Motor neuron (in vitro differentiated cells): ENCODE results near the gene SLC5A2. TPM values are rescaled to one million over a fixed set of nuclear protein-coding genes. Genes with fewer than 3 reads are reported as not detected.
"Not testable (repeated sequence)": the region's sequence is repeated elsewhere in the genome, so short reads cannot be mapped to it uniquely, and the experiment has no call there.

Experiments
- ATAC-seq, 8 experiments: fragments of 200-7000 bp; cut with Tn5 transposase; replicated peaks in 6 of 8; 2 replicates each; pipeline ENCODE4 v1.8.0; 2021; ENCODE audit warnings: mild to moderate bottlenecking in 8 of 8, moderate library complexity in 8 of 8
- H3K27ac ChIP-seq, 2 donors: fragments of 250-450 bp; sonication (Bioruptor Pico); 2 replicates each; pipeline ENCODE4 v1.9.0; 2021; ENCODE audit warnings: antibody characterized with exemption in 2 of 2, mild to moderate bottlenecking in 2 of 2, moderate library complexity in 1 of 2
- H3K4me1 ChIP-seq, 2 donors: fragments of 250-450 bp; sonication (Bioruptor Pico); replicated peaks in 1 of 2; 2 replicates each; pipeline ENCODE4 v1.6.1; 2021; ENCODE audit warnings: antibody characterized with exemption in 2 of 2, mild to moderate bottlenecking in 2 of 2, moderate library complexity in 1 of 2
- H3K4me3 ChIP-seq, 5 donors: fragments of 250-450 bp; sonication (Bioruptor Pico); 2 replicates each; pipeline ENCODE4 v1.9.0; 2021; ENCODE audit warnings: antibody characterized with exemption in 5 of 5, mild to moderate bottlenecking in 5 of 5, moderate library complexity in 4 of 5
- WGBS, 10 experiments: fragments of 450-650 bp; shearing (Covaris generic); methylation state at CpG; one replicate each; pipeline ENCODE4 v1.0.0; 2022; 5-methylcytosine and 5-hydroxymethylcytosine counted together
- in situ Hi-C, 9 experiments: fragments of 400-800 bp; cut with MboI; loops; one replicate each; pipeline ENCODE4 v1.15.0; 2021; ENCODE audit warnings: low sequenced_read_pairs in 9 of 9, low pct_unique_long_range_greater_than_20kb in 2 of 9; ENCODE audit not compliant: unreplicated experiment in 9 of 9
- total RNA-seq, 8 experiments: library from RNA; unstranded; fragments of 300-600 nt; gene quantifications; 2 replicates each; pipeline versions ENCODE4 v1.2.3 to v1.2.4, GENCODE V29; 2022

SLC5A2 gene
- total RNA-seq, 8 experiments from 2014 or later = 0.36 to 3.0 (median 2.5) TPM

DNA sequence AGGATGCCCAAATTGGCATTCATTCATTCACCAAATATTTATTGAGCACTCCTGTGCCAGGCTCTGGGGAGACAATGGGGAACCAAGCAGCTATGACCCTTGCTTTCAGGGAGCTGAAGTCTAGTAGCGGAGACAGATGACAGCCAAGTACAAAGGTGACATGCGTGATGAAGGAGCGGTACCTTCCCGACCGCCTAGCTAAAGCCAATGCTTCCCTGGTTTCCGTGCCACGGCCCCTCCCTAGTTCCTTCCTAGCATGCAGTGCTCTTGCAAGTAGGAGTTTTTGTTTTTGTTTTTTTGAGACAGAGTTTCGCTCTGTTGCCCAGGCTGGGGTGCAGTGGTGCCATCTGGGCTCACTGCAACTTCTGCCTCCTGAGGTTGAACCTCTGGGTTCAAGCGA is 3.2 kb upstream of the SLC5A2 start:
- no peak overlapping the region for H3K4me3 ChIP-seq
- no peak for ATAC-seq
- H3K4me1 ChIP-seq = peaks cover 0 to 17% of the 10 kb centered on the region in 2 donors
- in situ Hi-C loops = no loop called here
- no peak overlapping the region for H3K27ac ChIP-seq
- WGBS, 10 experiments = 37 to 100% (median 80%) methylated on average over 1 to 7 of the region's 9 CpGs; no CpG with 5 or more reads in 3 of the 10 experiments

GRCh38 chr16:31480851-31481536 is 1.9 kb upstream of the SLC5A2 start:
- in situ Hi-C loops = no loop called here
- WGBS, 10 experiments = 0 to 100% (median 69%) methylated on average over 1 to 6 of the region's 7 CpGs; no CpG with 5 or more reads in 2 of the 10 experiments
- no peak for ATAC-seq
- no peak overlapping the region for H3K4me3 ChIP-seq
- peaks cover 0 to 18% of the 10 kb centered on the region in 2 donors for H3K4me1 ChIP-seq
- H3K27ac ChIP-seq = no peak overlapping the region

- in situ Hi-C loops, H3K27ac ChIP-seq, ATAC-seq, H3K4me1 ChIP-seq, H3K4me3 ChIP-seq: not testable (repeated sequence)
- WGBS, 10 experiments = 51 to 88% (median 80%) methylated on average over 1 to 4 of the region's 4 CpGs; no CpG with 5 or more reads in 6 of the 10 experiments
Measured at GRCh38 chr16:31484048-31484447, 1.1 kb downstream of the SLC5A2 start.

DNA sequence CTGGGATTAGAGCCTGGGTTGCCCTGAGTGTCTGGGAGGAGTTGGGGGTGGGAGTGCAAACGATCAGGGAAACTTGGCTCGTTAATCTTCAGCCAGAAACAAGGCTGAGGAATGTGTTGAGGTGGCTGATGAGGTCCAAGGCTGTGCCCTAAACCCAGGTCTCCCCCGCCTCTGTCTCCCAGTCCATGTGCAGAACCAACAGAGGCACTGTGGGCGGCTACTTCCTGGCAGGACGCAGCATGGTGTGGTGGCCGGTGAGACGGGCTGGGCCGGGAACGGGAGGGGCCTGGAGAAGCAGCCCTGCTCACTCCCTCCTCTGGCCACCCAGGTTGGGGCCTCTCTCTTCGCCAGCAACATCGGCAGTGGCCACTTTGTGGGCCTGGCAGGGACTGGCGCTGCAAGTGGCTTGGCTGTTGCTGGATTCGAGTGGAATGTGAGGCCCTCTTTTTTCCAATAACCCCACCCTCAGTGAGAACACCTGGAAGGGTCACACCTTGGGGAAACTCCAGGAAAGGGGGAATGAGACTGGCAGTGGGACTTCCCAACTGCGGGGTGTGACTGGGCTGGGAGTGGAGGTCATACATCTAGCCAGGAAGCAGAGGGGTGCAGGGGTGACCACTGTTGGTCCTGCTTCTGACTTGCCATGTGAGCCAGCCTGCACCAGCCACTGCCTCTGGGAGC is 1.7 kb downstream of the SLC5A2 start:
- no peak overlapping the region for H3K27ac ChIP-seq
- H3K4me1 ChIP-seq = peaks cover 0 to 6% of the 10 kb centered on the region in 2 donors
- WGBS, 10 experiments = 0 to 67% (median 11%) methylated on average over 1 to 5 of the region's 14 CpGs; no CpG with 5 or more reads in 1 of the 10 experiments
- peak in 7 of 8 experiments; percentile 7 to 65 (median 15) for ATAC-seq
- in situ Hi-C loops = no loop called here
- no peak overlapping the region for H3K4me3 ChIP-seq

DNA sequence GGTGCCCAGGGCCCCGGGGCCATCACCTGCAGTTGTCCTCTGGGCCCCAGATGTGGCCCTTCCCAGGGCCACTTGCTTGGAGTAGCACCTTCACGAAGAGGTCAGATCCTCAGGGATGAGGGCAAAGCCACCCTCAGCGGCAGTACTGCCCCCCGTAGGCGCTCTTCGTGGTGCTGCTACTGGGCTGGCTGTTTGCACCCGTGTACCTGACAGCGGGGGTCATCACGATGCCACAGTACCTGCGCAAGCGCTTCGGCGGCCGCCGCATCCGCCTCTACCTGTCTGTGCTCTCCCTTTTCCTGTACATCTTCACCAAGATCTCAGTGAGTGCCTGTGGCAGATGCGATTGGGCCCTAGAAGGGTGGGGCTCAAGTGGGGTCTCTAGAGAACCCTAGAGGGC is 2.6 kb downstream of the SLC5A2 start:
- no peak for ATAC-seq
- H3K27ac ChIP-seq = no peak overlapping the region
- H3K4me1 ChIP-seq = peaks cover 0 to 6% of the 10 kb centered on the region in 2 donors
- H3K4me3 ChIP-seq = no peak overlapping the region
- in situ Hi-C loops = no loop called here
- whole genome bisulfite sequencing, 10 experiments = 40 to 88% (median 58%) methylated on average over 1 to 11 of the region's 17 CpGs; no CpG with 5 or more reads in 4 of the 10 experiments

DNA sequence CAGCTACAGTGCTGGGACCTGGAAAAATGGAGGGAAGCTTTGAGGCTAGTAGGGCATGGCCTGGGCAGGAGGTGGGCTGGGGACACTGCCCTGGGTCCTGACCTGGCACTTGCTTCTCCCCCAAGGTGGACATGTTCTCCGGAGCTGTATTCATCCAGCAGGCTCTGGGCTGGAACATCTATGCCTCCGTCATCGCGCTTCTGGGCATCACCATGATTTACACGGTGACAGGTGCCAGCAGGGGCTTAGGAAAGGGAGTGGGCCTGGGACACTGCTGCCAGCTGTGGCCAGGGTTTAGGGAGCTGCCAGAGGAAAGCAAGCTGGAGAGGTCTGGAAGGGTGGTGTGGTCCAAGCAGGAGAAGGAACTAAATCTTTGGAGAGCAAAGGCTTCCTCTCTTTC is 3.1 kb downstream of the SLC5A2 start:
- H3K4me3 ChIP-seq = no peak overlapping the region
- peaks cover 0 to 6% of the 10 kb centered on the region in 2 donors for H3K4me1 ChIP-seq
- no peak overlapping the region for H3K27ac ChIP-seq
- no peak for ATAC-seq
- in situ Hi-C loops = no loop called here
- WGBS, 10 experiments = 81 to 100% (median 93%) methylated on average over 4 to 5 of the region's 5 CpGs; no CpG with 5 or more reads in 6 of the 10 experiments

DNA sequence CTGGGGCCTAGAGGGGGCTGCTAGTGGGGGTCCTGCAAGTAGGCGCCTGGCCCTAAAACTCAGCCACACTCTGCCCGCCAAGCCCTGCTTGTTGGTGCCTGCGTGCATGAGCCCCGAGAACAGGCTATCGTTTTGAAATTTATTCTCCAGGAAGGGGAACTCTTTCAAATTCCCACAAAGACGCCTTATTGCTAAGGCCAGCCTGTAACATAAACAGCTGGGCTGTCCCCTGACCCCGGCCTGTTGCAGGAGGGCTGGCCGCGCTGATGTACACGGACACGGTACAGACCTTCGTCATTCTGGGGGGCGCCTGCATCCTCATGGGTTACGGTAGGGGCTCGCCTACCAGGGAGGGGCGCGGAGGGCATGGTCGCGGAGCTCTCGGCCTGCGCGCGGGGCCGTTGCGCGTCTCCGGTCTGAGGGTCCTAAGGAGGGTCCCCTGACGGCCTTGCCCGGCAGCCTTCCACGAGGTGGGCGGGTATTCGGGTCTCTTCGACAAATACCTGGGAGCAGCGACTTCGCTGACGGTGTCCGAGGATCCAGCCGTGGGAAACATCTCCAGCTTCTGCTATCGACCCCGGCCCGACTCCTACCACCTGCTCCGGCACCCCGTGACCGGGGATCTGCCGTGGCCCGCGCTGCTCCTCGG is 4.3 kb downstream of the SLC5A2 start:
- H3K4me1 ChIP-seq = peaks cover 0 to 6% of the 10 kb centered on the region in 2 donors
- 0 to 100% (median 25%) methylated on average over 1 to 26 of the region's 48 CpGs; no CpG with 5 or more reads in 1 of the 10 experiments for WGBS, 10 experiments
- ATAC-seq = peak in 6 of 8 experiments; percentile 1 to 36 (median 33)
- no peak overlapping the region for H3K27ac ChIP-seq
- in situ Hi-C loops = no loop called here
- peak overlapping the region; percentile 30 to 44 (median 35) for H3K4me3 ChIP-seq

DNA sequence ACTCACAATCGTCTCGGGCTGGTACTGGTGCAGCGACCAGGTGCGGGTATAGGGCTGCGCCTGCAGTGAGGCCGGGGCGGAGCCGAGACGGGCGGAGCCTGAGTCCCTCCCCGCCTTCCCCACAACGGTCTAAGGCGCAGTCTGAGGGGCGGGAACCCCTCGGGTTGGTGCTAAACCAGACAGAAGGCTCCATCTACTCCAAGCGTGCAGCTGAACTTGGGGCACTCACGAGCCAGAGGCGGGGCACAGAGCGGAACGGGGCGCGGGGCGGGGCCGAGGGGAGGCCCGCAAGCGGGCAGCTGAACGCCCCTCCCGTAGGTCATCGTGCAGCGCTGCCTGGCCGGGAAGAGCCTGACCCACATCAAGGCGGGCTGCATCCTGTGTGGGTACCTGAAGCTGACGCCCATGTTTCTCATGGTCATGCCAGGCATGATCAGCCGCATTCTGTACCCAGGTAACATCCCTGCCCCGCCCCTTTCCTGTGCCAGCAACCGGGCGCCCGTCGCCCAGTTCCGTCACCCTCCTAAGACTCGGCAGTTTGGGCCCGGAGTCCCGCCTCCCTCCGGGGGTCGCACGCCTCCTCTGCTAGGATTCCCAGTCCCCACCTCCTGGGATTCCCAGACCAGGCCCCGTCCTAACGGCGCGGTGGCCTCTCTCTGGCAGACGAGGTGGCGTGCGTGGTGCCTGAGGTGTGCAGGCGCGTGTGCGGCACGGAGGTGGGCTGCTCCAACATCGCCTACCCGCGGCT is 5.0 kb downstream of the SLC5A2 start:
- H3K4me3 ChIP-seq = peak overlapping the region; percentile 30 to 44 (median 35)
- peak; percentile 67 to 90 (median 86) for ATAC-seq
- H3K4me1 ChIP-seq = peaks cover 0 to 6% of the 10 kb centered on the region in 2 donors
- in situ Hi-C loops = no loop called here
- whole genome bisulfite sequencing, 10 experiments = 0% methylated on average over 2 to 4 of the region's 60 CpGs; no CpG with 5 or more reads in 8 of the 10 experiments
- H3K27ac ChIP-seq = no peak overlapping the region

DNA sequence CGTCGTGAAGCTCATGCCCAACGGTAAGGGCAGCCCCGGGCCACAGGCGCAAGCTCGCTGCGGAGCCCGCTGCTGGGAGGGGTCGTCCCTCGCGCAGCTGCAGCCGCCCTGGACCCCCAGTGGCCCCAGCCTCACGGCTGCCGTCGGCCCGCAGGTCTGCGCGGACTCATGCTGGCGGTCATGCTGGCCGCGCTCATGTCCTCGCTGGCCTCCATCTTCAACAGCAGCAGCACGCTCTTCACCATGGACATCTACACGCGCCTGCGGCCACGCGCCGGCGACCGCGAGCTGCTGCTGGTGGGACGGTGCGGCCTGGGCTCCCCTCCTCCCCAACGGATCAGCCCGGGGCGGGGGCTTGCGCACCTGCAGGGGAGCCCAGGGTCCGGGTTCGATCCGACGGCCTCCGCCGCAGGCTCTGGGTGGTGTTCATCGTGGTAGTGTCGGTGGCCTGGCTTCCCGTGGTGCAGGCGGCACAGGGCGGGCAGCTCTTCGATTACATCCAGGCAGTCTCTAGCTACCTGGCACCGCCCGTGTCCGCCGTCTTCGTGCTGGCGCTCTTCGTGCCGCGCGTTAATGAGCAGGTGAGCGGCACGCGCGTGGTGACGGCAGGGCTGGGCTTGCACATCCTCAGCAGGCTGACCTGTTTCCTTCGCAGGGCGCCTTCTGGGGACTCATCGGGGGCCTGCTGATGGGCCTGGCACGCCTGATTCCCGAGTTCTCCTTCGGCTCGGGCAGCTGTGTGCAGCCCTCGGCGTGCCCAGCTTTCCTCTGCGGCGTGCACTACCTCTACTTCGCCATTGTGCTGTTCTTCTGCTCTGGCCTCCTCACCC is 5.8 kb downstream of the SLC5A2 start:
- peak in 2 of 8 experiments; percentile 2 to 9 for ATAC-seq
- peaks cover 0 to 6% of the 10 kb centered on the region in 2 donors for H3K4me1 ChIP-seq
- in situ Hi-C loops = no loop called here
- 20 to 100% (median 87%) methylated on average over 1 to 7 of the region's 77 CpGs; no CpG with 5 or more reads in 6 of the 10 experiments for WGBS, 10 experiments
- H3K4me3 ChIP-seq = peak overlapping the region; percentile 30 to 44 (median 35)
- no peak overlapping the region for H3K27ac ChIP-seq

DNA sequence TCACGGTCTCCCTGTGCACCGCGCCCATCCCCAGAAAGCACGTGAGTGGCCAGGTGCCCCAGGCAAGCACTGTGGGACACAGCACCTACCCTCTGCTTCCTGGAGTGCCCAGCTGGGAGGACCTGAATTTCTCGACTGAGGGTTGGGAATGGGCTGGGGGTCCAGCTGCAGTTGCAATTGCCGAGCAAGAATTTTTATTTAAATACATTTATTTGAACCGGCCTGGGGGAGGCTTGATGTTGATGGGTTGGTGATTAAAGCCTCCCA is 6.3 kb downstream of the SLC5A2 start:
- in situ Hi-C loops = no loop called here
- H3K4me3 ChIP-seq = no peak overlapping the region

GRCh38 chr16:31489616-31490584 is 7.0 kb downstream of the SLC5A2 start:
- 62 to 92% (median 88%) methylated on average over 6 to 15 of the region's 22 CpGs; no CpG with 5 or more reads in 6 of the 10 experiments for WGBS, 10 experiments
- H3K4me1 ChIP-seq = peaks cover 0 to under 1% of the 10 kb centered on the region in 2 donors
- H3K27ac ChIP-seq = no peak overlapping the region
- ATAC-seq = no peak
- in situ Hi-C loops = no loop called here
- no peak overlapping the region for H3K4me3 ChIP-seq

More for the DNA sequence above, 6.3 kb downstream of the SLC5A2 start:
- ATAC-seq = no peak
- WGBS, 10 experiments = 86 to 100% (median 93%) methylated on average over 1 to 4 of the region's 7 CpGs; no CpG with 5 or more reads in 5 of the 10 experiments
- Histone ChIP-seq H3K4me1 (peaks cover 0 to 6% of the 10 kb centered on the region in 2 donors), H3K27ac (no peak overlapping the region)
